ENCODE results near the gene C9orf72.

C9orf72 gene

DNA sequence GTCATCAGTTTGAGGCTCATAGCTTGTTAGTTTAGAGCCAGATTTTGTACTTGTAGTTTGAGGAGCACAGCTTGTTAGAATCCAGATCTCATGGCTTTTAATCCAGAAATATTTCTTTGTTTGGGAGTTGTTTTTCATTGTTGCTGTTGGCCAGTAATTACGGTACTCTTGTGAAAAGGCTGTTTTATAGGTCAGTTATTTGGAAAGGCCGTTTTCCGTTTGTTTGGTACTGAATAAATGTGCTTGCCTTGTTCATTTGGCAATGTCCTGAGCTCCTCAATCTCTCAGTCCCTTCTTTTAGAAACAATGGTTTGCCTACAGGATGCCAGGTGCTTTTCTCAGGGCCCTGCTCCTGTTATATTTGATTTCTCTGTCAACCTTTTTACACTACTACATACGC is 39.1 kb downstream of the C9orf72 start:
- no peak overlapping the region for H3K27ac ChIP-seq
- TF ChIP-seq, protein P1, sequence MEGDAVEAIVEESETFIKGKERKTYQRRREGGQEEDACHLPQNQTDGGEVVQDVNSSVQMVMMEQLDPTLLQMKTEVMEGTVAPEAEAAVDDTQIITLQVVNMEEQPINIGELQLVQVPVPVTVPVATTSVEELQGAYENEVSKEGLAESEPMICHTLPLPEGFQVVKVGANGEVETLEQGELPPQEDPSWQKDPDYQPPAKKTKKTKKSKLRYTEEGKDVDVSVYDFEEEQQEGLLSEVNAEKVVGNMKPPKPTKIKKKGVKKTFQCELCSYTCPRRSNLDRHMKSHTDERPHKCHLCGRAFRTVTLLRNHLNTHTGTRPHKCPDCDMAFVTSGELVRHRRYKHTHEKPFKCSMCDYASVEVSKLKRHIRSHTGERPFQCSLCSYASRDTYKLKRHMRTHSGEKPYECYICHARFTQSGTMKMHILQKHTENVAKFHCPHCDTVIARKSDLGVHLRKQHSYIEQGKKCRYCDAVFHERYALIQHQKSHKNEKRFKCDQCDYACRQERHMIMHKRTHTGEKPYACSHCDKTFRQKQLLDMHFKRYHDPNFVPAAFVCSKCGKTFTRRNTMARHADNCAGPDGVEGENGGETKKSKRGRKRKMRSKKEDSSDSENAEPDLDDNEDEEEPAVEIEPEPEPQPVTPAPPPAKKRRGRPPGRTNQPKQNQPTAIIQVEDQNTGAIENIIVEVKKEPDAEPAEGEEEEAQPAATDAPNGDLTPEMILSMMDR (conservative IDR thresholded peaks at IDR 0.05): no peak
- no peak for TF ChIP-seq ZFX (IDR thresholded peaks at IDR 0.05)

DNA sequence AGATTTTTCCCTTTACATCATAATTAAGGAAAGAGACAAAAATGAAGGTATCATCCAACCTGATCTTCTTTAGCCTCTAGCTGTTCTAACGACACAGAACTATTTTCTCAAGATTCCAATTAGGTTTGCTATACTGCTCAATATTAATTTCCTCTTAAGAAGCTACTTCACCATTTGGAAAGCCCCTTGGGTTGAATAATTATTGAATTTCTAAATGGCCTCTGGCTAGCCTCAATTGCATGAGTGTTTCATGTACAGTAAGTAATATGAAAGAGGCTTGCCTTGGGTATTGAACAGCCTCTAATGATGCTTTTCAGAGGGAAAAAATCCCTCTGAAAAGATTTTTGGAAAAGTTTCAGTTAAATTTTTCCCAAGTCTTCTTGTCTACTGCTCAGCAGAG is 40.0 kb downstream of the C9orf72 start:
- H3K27ac ChIP-seq: no peak overlapping the region
- no peak for TF ChIP-seq ZFX (IDR thresholded peaks at IDR 0.05)
- TF ChIP-seq, protein P1 (conservative IDR thresholded peaks at IDR 0.05): no peak

DNA sequence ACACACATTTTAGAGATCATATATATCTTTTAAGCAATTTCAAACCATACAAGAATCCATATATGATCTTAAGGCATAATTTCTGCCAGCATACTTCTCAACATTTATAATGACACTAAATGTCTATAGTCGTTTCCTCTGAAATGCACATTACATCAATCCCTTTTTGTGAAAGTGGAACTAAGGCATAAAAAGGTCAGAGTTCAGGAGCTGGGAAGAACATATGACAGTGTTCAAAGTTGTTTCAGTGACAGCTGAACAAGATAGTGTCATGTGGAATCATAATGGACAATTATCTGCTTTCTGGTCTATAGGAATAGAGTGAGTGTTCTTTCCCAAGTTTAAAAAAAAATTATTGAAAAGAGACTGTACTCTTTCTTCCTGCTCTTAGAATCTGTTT is 41.2 kb downstream of the C9orf72 start:
- H3K27ac ChIP-seq: no peak overlapping the region
- TF ChIP-seq ZFX (IDR thresholded peaks at IDR 0.05): no peak
- TF ChIP-seq, protein P1 (conservative IDR thresholded peaks at IDR 0.05): no peak

DNA sequence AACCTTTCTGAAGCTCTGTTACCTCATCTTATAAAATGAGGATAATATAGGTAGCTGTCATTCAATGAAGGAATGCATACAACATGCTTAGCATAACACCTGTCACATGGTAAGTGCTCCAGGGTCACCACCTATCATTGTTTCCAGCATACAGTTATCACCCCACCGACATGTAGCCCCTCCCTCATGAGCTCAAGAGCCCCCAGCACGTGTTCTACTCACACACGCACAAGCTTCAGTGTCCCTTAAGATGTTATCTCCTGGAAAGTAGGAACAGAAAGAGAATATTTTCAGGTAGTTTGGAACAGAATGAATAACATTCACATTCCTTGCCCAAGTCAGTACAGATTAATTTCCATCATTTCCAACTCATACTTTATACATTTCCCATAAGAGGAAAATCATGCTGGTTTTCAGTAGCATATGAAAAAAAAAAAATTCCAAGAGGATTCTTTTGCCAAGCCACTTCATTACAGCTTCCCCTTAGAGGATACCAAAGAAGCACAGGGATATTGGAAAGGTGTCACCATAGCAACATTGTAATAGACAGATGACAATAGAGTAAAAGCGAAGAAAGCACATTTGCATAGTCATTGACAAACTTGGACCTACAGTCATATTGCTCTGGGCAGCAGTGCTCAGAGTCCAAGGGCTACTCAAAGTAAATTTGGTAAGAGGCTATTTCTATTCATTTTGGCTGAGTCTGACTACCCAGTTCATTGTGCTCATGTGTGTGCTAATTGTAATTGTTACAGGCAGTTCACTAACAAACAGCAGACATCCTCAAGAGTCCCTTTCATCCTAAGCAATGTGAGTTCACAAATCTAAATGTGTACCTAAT is 42.1 kb downstream of the C9orf72 start:
- TF ChIP-seq, protein P1 (conservative IDR thresholded peaks at IDR 0.05): no peak
- TF ChIP-seq ZFX (IDR thresholded peaks at IDR 0.05): no peak
- H3K27ac ChIP-seq: no peak overlapping the region

DNA sequence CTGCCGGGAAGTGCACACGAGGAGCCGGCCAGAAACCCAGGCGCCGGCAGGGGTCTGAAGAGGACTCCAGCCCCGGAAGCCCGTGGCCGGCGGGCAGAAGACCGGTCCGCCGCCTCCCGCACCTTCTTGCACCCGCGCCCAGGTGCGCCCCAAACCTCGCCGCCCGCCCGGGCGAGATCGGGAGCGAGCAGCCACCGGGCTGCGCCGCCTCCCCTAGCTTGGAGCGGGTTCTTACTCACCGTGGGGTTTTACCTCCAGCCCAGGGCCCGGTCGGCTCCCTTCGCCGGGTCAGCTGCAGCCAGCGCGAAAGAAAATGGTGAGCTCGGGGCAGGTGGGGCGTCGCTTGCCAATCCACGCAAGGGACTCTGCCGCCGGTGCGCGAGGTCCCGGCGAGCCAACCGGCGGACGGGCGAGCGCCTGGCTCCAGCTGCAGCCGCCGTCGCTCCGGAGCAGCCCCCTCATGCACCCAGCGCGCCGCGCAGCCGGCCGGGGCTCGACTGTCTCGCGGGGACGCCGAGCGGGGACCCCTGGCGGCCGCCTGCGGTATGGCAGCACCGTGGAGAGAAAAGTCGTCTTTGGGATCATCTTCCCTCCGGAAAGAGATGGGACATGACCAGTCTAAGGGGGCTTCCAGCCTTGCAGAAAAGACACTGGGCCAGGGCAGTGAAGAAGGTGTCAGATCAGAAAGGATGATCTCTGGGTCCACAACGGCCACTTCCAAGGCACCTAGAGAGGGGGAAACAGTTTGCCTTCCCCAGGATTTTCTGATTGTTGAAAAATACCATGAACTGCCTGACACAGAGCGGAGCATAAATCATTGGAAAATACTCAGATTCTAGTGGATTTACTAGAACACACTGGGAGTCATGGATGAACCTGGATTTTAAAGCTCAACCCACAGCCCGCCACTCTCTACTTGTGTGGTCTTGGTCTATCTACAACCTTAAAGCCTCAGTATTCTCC is 43.7 kb downstream of the C9orf72 start, which contains the start of gene MOB3B:
Gene MOB3B, minus strand, starts transcription at position 499 of the 963 bp plus-strand sequence. CDS start 74,264 bp downstream, outside the sequence.
- no peak within 1 kb of the TSS for H3K27ac ChIP-seq
- TF ChIP-seq, protein P1 (conservative IDR thresholded peaks at IDR 0.05): peak; percentile 95
- no peak for TF ChIP-seq ZFX (IDR thresholded peaks at IDR 0.05)

DNA sequence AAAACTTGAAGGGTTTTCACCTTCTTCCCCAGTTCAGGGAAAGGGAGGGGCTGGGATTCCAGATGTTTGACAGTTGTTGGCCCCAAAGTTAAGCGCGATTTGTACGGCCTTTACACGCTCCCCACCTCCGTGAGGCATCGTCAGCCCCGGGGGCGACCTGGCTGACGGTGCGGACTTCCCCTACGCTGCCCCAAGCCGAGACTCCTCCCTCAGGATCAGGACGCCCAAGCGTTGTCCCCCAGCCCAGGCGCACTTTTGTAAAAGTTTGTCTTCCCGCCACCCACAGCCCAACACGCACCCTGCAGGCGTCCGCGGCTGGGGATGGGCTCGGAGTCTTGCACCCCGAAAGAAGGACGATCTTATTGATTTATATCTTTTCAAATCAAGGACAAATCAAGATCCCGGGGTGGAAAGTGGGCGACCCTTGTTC is 44.4 kb downstream of the C9orf72 start:
- no peak for TF ChIP-seq ZFX (IDR thresholded peaks at IDR 0.05)
- TF ChIP-seq, protein P1 (conservative IDR thresholded peaks at IDR 0.05): no peak
- no peak overlapping the region for H3K27ac ChIP-seq
